NB4 (cell line): ENCODE data around the gene BHLHE23.

ENCODE experiments used
- CTCF ChIP-seq: IDR thresholded peaks from one replicate; pipeline ENCODE4 v1.5.1; 2012; ENCODE audit warnings: low read depth, low read length
- MAX ChIP-seq: IDR thresholded peaks from 2 replicates; pipeline ENCODE4 v1.6.1; 2011; ENCODE audit warnings: low read depth, low read length
- MYC ChIP-seq: IDR thresholded peaks from 2 replicates; pipeline ENCODE4 v1.6.1; 2011; ENCODE audit warnings: low read depth, low read length
- POLR2A ChIP-seq: IDR thresholded peaks from 2 replicates; pipeline ENCODE4 v1.6.1; 2011; ENCODE audit warnings: mild to moderate bottlenecking; ENCODE audit not compliant: insufficient read length; ENCODE audit errors: extremely low read depth

DNA sequence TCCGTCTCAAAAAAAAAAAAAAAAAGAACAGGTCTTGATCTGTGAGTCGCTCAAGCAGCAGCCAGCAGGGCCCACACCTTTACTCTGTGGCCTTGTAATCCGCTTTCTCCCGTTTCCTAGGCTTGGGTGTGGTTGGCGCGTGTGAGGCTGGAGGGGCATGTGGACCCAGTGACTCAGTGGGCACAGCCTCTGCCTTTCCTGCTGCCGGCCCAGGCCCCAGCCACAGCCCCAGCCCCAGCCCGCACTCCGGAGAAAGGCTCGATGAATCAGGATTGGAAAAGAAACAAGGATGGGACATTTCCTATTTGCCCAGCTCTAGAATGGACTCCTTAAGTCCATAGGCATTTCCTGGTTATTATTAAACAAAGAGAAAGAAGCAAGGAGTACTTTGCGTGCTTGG is 4.3 kb downstream of the BHLHE23 start:
- no peak for TF ChIP-seq CTCF
- no peak for TF ChIP-seq POLR2A
- no peak for TF ChIP-seq MYC
- TF ChIP-seq MAX = no peak
